Hepatocyte (in vitro differentiated cells): ENCODE results near the gene SLC22A23.

Experiments used
- CTCF ChIP-seq: fragments of 200-600 bp; sonication (generic); IDR thresholded peaks from 2 replicates; pipeline ENCODE4 v1.5.1; 2016; ENCODE audit warnings: antibody characterized with exemption, mild to moderate bottlenecking; ENCODE audit not compliant: poor library complexity
- EZH2 ChIP-seq: fragments of 200-600 bp; sonication (generic); IDR thresholded peaks from 2 replicates; pipeline ENCODE4 v1.6.1; 2016; ENCODE audit warnings: antibody characterized with exemption, mild to moderate bottlenecking, borderline replicate concordance
- EZH2phosphoT487 ChIP-seq: fragments of 200-600 bp; sonication (generic); IDR thresholded peaks from one replicate; pipeline ENCODE4 v1.6.1; 2018; ENCODE audit warnings: antibody characterized with exemption, mild to moderate bottlenecking, low read depth, moderate library complexity; ENCODE audit not compliant: unreplicated experiment, severe bottlenecking

- TF ChIP-seq EZH2phosphoT487 (no peak), EZH2 (no peak), CTCF (no peak)
Measured at GRCh38 chr6:3417473-3417872, 39.4 kb downstream of the SLC22A23 start.
